PC-3 (cell line): ENCODE data around the gene CA6. TPM values are rescaled to one million over a fixed set of nuclear protein-coding genes. Genes with fewer than 3 reads are reported as not detected.

Source experiments
- ATAC-seq: fragments of 200-7000 bp; cut with Tn5 transposase; 2 replicates; pipeline ENCODE4 v1.9.1; 2020; ENCODE audit warnings: mild to moderate bottlenecking, moderate library complexity
- BruUV-seq: library from RNA; stranded (reverse); fragments of 400-500 nt; replicated peaks from 2 replicates; lab custom pipeline; 2021; lab: Mats Ljungman, UMichigan
- CTCF ChIA-PET: fragments of 300-600 bp; sonication (Branson Sonifier 250); formaldehyde crosslinking; loops from one replicate; lab custom pipeline; 2022; ENCODE audit warnings: antibody characterized with exemption; lab: Charles Lee
- POLR2A ChIA-PET: fragments of 300-600 bp; sonication (Branson Sonifier 250); formaldehyde crosslinking; loops from one replicate; lab custom pipeline; 2022; ENCODE audit warnings: antibody characterized with exemption; ENCODE audit not compliant: unreplicated experiment; lab: Charles Lee
- DNase-seq: peaks from one replicate; pipeline ENCODE4 v3.0.0-alpha.2; 2015
- H2AFZ ChIP-seq: fragments of 300-600 bp; sonication (generic); 2 replicates; pipeline ENCODE4 v1.6.0; 2016; ENCODE audit warnings: antibody characterized with exemption, low read length
- H3F3A ChIP-seq: fragments of 300-600 bp; sonication (generic); one replicate; pipeline ENCODE4 v1.6.0; 2017; ENCODE audit warnings: antibody characterized with exemption, low read length, control low read depth, mild to moderate bottlenecking; ENCODE audit not compliant: unreplicated experiment
- H3K27ac ChIP-seq: fragments of 300-600 bp; sonication (generic); 2 replicates; pipeline ENCODE4 v1.5.1; 2016; ENCODE audit warnings: mild to moderate bottlenecking, low read length
- H3K27me3 ChIP-seq: fragments of 300-600 bp; sonication (generic); 2 replicates; pipeline ENCODE4 v1.6.1; 2016; ENCODE audit warnings: low read length, mixed read lengths
- H3K36me3 ChIP-seq: fragments of 300-600 bp; sonication (generic); 2 replicates; pipeline ENCODE4 v1.6.1; 2016; ENCODE audit warnings: low read depth, mixed run types, low read length, mixed read lengths
- H3K4me1 ChIP-seq: fragments of 300-600 bp; sonication (generic); 2 replicates; pipeline ENCODE4 v1.5.1; 2016; ENCODE audit warnings: low read length; ENCODE audit not compliant: insufficient read depth
- H3K4me2 ChIP-seq: fragments of 300-600 bp; sonication (generic); 2 replicates; pipeline ENCODE4 v1.6.0; 2016; ENCODE audit warnings: low read length
- H3K4me3 ChIP-seq: fragments of 300-600 bp; sonication (generic); 2 replicates; pipeline ENCODE4 v1.5.1; 2016; ENCODE audit warnings: mild to moderate bottlenecking, low read length, mixed read lengths
- H3K79me2 ChIP-seq: fragments of 300-600 bp; sonication (generic); 2 replicates; pipeline ENCODE4 v1.6.1; 2017; ENCODE audit warnings: low read length, mixed read lengths
- H3K9ac ChIP-seq: fragments of 300-600 bp; sonication (generic); 2 replicates; pipeline ENCODE4 v1.6.0; 2016; ENCODE audit warnings: mild to moderate bottlenecking, low read length
- H3K9me2 ChIP-seq: fragments of 300-600 bp; sonication (generic); replicated peaks from 2 replicates; pipeline ENCODE4 v1.6.1; 2016; ENCODE audit warnings: mixed run types, low read length, mixed read lengths
- H3K9me3 ChIP-seq: fragments of 300-600 bp; sonication (generic); 2 replicates; pipeline ENCODE4 v1.6.1; 2016; ENCODE audit warnings: low read length, mixed read lengths
- H4K20me1 ChIP-seq: fragments of 300-600 bp; sonication (generic); 2 replicates; pipeline ENCODE4 v1.6.1; 2016; ENCODE audit warnings: low read length, mixed read lengths
- CTCF ChIP-seq: fragments of 300-600 bp; sonication (generic); conservative IDR thresholded peaks from 2 replicates; pipeline ENCODE4 v1.5.1; 2017; ENCODE audit warnings: antibody characterized with exemption, low read depth, mild to moderate bottlenecking, low read length
- EZH2 ChIP-seq: fragments of 300-600 bp; sonication (generic); IDR thresholded peaks from one replicate; pipeline ENCODE4 v1.6.1; 2017; ENCODE audit warnings: antibody characterized with exemption, mild to moderate bottlenecking, low read length; ENCODE audit not compliant: unreplicated experiment
- EZH2phosphoT487 ChIP-seq: fragments of 300-600 bp; sonication (generic); IDR thresholded peaks from 2 replicates; pipeline ENCODE4 v1.6.1; 2018; ENCODE audit warnings: mild to moderate bottlenecking, antibody characterized with exemption, low read length, borderline replicate concordance
- intact Hi-C: fragments of 100-400 bp; cut with micrococcal nuclease; formaldehyde crosslinking; loops from 2 replicates; pipeline ENCODE4 v1.9.0; 2023
- total RNA-seq: library from RNA; depleted of rRNA; stranded (reverse); fragments of >200 nt; gene quantifications from 2 replicates; pipeline ENCODE4 v1.2.3, GENCODE V29; 2014

The CA6 gene
- total RNA-seq, 1 experiment from 2014 or later = 0.18 TPM

DNA sequence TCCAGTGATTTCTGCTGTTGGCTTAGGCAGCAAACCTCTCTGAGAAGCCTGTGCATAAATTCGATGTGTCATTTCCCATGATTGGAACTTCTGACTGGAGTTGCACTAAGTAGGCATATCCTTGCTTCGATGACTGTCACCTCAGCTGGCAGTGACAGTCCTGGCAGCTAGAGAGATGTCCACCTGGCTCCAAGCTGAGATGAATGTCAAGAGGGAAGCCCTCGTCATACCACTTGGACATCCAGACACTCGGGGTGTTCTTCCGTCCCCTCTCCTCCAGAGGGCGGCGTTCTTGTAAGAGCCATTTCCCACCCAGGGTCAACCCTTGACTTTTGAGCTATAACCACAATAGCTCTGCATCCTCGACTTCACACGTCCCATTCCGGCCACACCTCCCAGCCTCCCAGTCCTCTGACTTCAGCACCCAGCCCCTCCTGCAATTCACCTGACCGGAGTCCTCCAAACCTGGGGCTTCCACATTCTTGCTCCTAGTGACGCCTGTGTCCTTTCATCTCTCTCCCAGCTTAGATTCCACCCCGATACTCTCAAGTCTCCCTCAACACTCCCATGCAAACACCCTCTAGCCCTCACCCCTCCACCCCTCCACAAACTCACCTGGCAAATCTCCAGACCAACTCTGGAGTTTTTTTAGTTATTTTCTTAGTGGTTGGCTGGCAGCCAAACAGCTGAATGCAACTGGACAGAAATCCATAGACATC is 17.3 kb downstream of the CA6 start:
- peak; percentile 56 for DNase-seq
- Histone ChIP-seq H3K36me3 (no peaks in the 10 kb centered on the region), H3K4me1 (no peaks in the 10 kb centered on the region), H3K9ac (no peak overlapping the region), H3K9me3 (no peaks in the 10 kb centered on the region), H3K4me2 (no peak overlapping the region), H2AFZ (no peak overlapping the region), H3K79me2 (no peaks in the 10 kb centered on the region), H3K4me3 (no peak overlapping the region), H3K27me3 (no peaks in the 10 kb centered on the region), H4K20me1 (no peaks in the 10 kb centered on the region), H3K27ac (no peak overlapping the region), H3K9me2 (no peaks in the 10 kb centered on the region), H3F3A (no peaks in the 10 kb centered on the region)
- peak; percentile 35; the same call in 1 of the 2 replicates for ATAC-seq
- ChIA-PET POLR2A (no interaction called here), CTCF (interaction anchor here (0.6 to 1.3 kb wide), 3 partner anchors 18 to 42 kb away, joined by 4 to 11 read pairs (median 4); no protein-coding TSS in a partner anchor)
- intact Hi-C loops = no loop called here
- peak; percentile 73 for TF ChIP-seq CTCF
- TF ChIP-seq EZH2 = no peak
- no TSS peak for BruUV-seq

DNA sequence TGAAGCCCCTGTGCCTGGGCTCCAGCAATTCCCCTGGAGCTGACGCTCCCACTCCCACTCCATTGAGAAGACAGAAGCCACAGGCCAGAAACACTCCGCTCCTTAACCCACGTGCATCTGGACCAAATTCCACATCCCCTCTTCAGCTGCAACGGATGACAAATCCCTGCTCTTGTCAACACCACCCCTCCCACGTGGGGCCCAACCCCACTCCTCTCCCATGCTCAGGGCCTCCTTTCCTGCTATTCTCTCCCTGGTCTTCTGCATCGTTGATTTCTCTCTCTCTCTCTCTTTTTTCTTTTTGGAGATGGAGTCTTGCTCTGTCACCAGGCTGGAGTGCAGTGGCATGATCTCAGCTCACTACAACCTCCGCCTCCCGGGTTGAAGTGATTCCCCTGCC is 18.3 kb downstream of the CA6 start:
- no peak overlapping the region for H3K4me3 ChIP-seq
- no TSS peak for BruUV-seq
- H3K4me2 ChIP-seq = no peak overlapping the region
- no peak overlapping the region for H2AFZ ChIP-seq
- ATAC-seq (no peak), DNase-seq (no peak)
- H3K27ac ChIP-seq = no peak overlapping the region
- H3K9ac ChIP-seq = no peak overlapping the region
- H3K27me3 ChIP-seq = no peaks in the 10 kb centered on the region
- H3K4me1 ChIP-seq = no peaks in the 10 kb centered on the region
- no peaks in the 10 kb centered on the region for H3K79me2 ChIP-seq
- ChIA-PET CTCF (no interaction called here), POLR2A (no interaction called here)
- no peaks in the 10 kb centered on the region for H4K20me1 ChIP-seq
- H3K9me2 ChIP-seq = no peaks in the 10 kb centered on the region
- no peaks in the 10 kb centered on the region for H3K36me3 ChIP-seq
- no peaks in the 10 kb centered on the region for H3K9me3 ChIP-seq
- no peaks in the 10 kb centered on the region for H3F3A ChIP-seq
- no peak for TF ChIP-seq EZH2phosphoT487
- intact Hi-C loops = no loop called here

DNA sequence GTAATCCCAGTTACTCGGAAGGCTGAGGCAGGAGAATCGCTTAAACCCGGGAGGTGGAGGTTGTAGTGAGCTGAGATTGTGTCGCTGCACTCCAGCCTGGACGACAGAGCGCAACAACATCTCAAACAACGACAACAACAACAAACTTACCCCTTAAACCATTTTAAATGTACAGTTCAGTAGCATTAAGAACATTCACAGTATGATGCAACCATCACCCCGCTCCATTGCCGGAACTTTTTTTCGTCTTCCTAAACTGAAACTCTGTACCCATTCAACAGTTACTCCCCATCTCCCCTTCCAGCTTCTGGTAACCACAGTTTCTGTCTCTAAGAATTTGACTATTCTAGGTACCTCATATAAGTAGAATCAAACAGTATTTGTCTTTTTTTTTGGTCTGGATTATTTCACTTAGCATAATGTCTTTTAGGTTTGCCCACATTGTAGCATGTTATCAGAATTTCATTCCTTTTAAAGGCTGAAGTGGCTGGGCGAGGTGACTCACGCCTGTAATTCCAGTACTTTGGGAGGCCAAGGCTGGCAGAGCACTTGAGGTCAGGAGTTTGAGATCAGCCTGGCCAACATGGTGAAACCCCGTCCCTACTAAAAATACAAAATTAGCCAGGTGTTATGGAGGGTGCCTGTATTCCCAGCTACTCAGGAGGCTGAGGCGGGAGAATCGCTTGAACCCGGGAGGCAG is 19.6 kb downstream of the CA6 start:
- CTCF ChIA-PET = no interaction called here
- POLR2A ChIA-PET = interaction anchor here (0.6 kb wide), 1 partner anchor 28 kb away, joined by 5 read pairs; no protein-coding TSS in a partner anchor
- Histone ChIP-seq H3K4me1 (no peaks in the 10 kb centered on the region), H3F3A (no peaks in the 10 kb centered on the region), H3K9me3 (no peaks in the 10 kb centered on the region), H4K20me1 (no peaks in the 10 kb centered on the region), H3K79me2 (no peaks in the 10 kb centered on the region), H3K27ac (no peak overlapping the region), H3K36me3 (no peaks in the 10 kb centered on the region), H2AFZ (no peak overlapping the region), H3K4me3 (no peak overlapping the region), H3K9me2 (no peaks in the 10 kb centered on the region), H3K27me3 (no peaks in the 10 kb centered on the region), H3K4me2 (no peak overlapping the region), H3K9ac (no peak overlapping the region)
- BruUV-seq = no TSS peak
- DNase-seq (no peak), ATAC-seq (no peak)
- intact Hi-C loops = no loop called here
- TF ChIP-seq EZH2phosphoT487 (no peak), CTCF (no peak), EZH2 (no peak)
